Heart left ventricle (tissue), 13 donors: ENCODE measurements around the gene E2F7.

ENCODE experiments used
- POLR2A ChIP-seq, 2 donors: fragments of 450-650 bp; IDR thresholded peaks; one replicate each; pipeline ENCODE4 v1.6.1; 2017; ENCODE audit warnings: antibody characterized with exemption in 2 of 2, mild to moderate bottlenecking in 2 of 2, moderate library complexity in 2 of 2
- TF ChIP-seq, protein P1 (sequence below), 12 donors: fragments of 200-600 bp; sonication (generic) in 4 of 12; IDR thresholded peaks; one replicate each; pipeline versions ENCODE4 v1.5.0 to v1.8.0; 2018 to 2022; ENCODE audit warnings: antibody characterized with exemption in 12 of 12, mild to moderate bottlenecking in 5 of 12
- donor health status: ischemic (EF 13 %, LVEDD 7.1; RV severe dilation, severe dysfunction).
- donor health status: DM: no; HTN: yes; CAD: no.
- donor health status: DM: no; HTN: no; CAD: no.
- donor health status: ischemic (EF 25% LVEDD 6.9; RV normal size, moderate dysfunction).
- donor health status: ischemic (EF 25% LVEDD 5.7; RV mildly dilated, moderate dysfunction).
- donor health status: ischemic (EF 35%, LVEDD 5.7; RV mildly dilated, moderate dysfunction).
- donor health status: nonischemic (EF 11% LVEDD 7.7; RV severe dilation, severe dysfunction).
- donor health status: DM: yes; HTN: yes; CAD: no.
- donor health status: PGD.
- donor health status: ischemic (EF 29% LVEDD 5.4; RV normal size, mild dysfunction).
- donor health status: nonischemic (EF 23%, LVEDD 6.1; RV moderate dilation, normal function).

DNA sequence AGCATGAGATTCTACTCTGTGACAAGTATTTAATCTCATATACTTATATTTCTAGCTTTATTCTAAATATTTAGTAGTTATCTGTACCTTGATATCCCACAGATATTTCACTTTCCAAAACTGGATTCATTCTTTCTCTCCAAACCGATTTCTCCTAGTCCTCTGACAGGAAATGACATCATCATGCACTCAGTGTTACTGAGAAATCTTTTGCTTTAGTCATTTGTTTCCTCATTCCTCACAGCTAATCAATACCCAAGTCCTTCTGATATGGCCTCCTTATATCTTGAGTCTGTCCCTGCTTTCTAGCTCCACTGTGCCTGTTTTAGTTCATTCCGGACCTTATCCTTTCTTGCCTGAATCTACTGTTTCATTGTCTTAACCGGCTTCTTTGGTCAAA lies 39.4 kb upstream of the E2F7 start:
- TF ChIP-seq, protein P1, sequence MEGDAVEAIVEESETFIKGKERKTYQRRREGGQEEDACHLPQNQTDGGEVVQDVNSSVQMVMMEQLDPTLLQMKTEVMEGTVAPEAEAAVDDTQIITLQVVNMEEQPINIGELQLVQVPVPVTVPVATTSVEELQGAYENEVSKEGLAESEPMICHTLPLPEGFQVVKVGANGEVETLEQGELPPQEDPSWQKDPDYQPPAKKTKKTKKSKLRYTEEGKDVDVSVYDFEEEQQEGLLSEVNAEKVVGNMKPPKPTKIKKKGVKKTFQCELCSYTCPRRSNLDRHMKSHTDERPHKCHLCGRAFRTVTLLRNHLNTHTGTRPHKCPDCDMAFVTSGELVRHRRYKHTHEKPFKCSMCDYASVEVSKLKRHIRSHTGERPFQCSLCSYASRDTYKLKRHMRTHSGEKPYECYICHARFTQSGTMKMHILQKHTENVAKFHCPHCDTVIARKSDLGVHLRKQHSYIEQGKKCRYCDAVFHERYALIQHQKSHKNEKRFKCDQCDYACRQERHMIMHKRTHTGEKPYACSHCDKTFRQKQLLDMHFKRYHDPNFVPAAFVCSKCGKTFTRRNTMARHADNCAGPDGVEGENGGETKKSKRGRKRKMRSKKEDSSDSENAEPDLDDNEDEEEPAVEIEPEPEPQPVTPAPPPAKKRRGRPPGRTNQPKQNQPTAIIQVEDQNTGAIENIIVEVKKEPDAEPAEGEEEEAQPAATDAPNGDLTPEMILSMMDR (IDR thresholded peaks at IDR 0.05) = no peak
- no peak for TF ChIP-seq POLR2A (IDR thresholded peaks at IDR 0.05)
